Ishikawa (cell line): ENCODE measurements around the gene IFI44.

ENCODE experiments used
- CEBPB ChIP-seq: IDR thresholded peaks from 2 replicates; pipeline ENCODE4 v1.6.1; 2012
- CREB1 ChIP-seq: IDR thresholded peaks from 2 replicates; pipeline ENCODE4 v1.6.1; 2012; ENCODE audit warnings: low read depth
- EGR1 ChIP-seq: IDR thresholded peaks from 2 replicates; pipeline ENCODE4 v1.6.1; 2012
- EP300 ChIP-seq: IDR thresholded peaks from 2 replicates; pipeline ENCODE4 v1.6.1; 2012; ENCODE audit warnings: borderline replicate concordance
- FOXM1 ChIP-seq: IDR thresholded peaks from 2 replicates; pipeline ENCODE4 v1.6.1; 2012; ENCODE audit warnings: low read depth, borderline replicate concordance
- RAD21 ChIP-seq: IDR thresholded peaks from 2 replicates; pipeline ENCODE4 v1.6.1; 2012; ENCODE audit warnings: low read depth
- TAF1 ChIP-seq: IDR thresholded peaks from 2 replicates; pipeline ENCODE4 v1.6.1; 2012; ENCODE audit warnings: low read depth, mild to moderate bottlenecking
- TCF12 ChIP-seq: IDR thresholded peaks from 2 replicates; pipeline ENCODE4 v1.6.1; 2012; ENCODE audit warnings: low read depth
- YY1 ChIP-seq: IDR thresholded peaks from 2 replicates; pipeline ENCODE4 v1.6.1; 2012; ENCODE audit warnings: low read depth
- TF ChIP-seq, protein P1 (sequence below): IDR thresholded peaks from 2 replicates; pipeline ENCODE4 v1.6.1; 2012; ENCODE audit warnings: low read depth, mild to moderate bottlenecking
- TF ChIP-seq, protein P2 (sequence below): IDR thresholded peaks from 2 replicates; pipeline ENCODE4 v1.6.1; 2012
- TF ChIP-seq, protein P3 (sequence below): IDR thresholded peaks from 2 replicates; pipeline ENCODE4 v1.6.1; 2012

DNA sequence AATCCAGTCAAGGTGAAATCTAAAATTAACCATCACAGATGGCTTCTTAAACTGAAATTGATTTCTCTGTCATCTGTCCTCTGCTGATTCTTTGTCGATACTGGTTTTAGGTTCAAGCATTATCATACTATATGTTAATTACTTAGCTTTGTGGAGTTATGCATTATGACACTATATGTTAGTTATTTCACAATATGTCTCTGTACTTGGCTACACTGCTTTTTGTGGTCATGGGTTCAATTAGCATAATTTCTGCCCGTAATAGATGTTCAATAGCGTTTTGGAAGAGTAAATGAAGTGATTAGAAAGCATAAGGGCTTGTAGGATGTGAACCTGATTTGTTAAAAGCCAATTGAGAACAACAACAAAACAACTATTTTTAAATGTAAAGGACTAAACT lies 28.2 kb downstream of the IFI44 start:
- TF ChIP-seq RAD21, result no peak
- no peak for TF ChIP-seq CREB1
- TF ChIP-seq, protein P1, sequence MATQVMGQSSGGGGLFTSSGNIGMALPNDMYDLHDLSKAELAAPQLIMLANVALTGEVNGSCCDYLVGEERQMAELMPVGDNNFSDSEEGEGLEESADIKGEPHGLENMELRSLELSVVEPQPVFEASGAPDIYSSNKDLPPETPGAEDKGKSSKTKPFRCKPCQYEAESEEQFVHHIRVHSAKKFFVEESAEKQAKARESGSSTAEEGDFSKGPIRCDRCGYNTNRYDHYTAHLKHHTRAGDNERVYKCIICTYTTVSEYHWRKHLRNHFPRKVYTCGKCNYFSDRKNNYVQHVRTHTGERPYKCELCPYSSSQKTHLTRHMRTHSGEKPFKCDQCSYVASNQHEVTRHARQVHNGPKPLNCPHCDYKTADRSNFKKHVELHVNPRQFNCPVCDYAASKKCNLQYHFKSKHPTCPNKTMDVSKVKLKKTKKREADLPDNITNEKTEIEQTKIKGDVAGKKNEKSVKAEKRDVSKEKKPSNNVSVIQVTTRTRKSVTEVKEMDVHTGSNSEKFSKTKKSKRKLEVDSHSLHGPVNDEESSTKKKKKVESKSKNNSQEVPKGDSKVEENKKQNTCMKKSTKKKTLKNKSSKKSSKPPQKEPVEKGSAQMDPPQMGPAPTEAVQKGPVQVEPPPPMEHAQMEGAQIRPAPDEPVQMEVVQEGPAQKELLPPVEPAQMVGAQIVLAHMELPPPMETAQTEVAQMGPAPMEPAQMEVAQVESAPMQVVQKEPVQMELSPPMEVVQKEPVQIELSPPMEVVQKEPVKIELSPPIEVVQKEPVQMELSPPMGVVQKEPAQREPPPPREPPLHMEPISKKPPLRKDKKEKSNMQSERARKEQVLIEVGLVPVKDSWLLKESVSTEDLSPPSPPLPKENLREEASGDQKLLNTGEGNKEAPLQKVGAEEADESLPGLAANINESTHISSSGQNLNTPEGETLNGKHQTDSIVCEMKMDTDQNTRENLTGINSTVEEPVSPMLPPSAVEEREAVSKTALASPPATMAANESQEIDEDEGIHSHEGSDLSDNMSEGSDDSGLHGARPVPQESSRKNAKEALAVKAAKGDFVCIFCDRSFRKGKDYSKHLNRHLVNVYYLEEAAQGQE, result no peak
- no peak for TF ChIP-seq TAF1
- no peak for TF ChIP-seq EGR1
- TF ChIP-seq EP300, result no peak
- no peak for TF ChIP-seq TCF12
- TF ChIP-seq, protein P2, sequence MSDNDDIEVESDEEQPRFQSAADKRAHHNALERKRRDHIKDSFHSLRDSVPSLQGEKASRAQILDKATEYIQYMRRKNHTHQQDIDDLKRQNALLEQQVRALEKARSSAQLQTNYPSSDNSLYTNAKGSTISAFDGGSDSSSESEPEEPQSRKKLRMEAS, result no peak
- no peak for TF ChIP-seq CEBPB
- TF ChIP-seq YY1, result no peak
- TF ChIP-seq, protein P3, sequence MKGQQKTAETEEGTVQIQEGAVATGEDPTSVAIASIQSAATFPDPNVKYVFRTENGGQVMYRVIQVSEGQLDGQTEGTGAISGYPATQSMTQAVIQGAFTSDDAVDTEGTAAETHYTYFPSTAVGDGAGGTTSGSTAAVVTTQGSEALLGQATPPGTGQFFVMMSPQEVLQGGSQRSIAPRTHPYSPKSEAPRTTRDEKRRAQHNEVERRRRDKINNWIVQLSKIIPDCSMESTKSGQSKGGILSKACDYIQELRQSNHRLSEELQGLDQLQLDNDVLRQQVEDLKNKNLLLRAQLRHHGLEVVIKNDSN, result no peak
- no peak for TF ChIP-seq FOXM1
